Measurements from ENCODE around the gene ACTL6B.
"Not testable (repeated sequence)": the region's sequence is repeated elsewhere in the genome, so short reads cannot be mapped to it uniquely, and the experiment has no call there.

Gene ACTL6B

DNA sequence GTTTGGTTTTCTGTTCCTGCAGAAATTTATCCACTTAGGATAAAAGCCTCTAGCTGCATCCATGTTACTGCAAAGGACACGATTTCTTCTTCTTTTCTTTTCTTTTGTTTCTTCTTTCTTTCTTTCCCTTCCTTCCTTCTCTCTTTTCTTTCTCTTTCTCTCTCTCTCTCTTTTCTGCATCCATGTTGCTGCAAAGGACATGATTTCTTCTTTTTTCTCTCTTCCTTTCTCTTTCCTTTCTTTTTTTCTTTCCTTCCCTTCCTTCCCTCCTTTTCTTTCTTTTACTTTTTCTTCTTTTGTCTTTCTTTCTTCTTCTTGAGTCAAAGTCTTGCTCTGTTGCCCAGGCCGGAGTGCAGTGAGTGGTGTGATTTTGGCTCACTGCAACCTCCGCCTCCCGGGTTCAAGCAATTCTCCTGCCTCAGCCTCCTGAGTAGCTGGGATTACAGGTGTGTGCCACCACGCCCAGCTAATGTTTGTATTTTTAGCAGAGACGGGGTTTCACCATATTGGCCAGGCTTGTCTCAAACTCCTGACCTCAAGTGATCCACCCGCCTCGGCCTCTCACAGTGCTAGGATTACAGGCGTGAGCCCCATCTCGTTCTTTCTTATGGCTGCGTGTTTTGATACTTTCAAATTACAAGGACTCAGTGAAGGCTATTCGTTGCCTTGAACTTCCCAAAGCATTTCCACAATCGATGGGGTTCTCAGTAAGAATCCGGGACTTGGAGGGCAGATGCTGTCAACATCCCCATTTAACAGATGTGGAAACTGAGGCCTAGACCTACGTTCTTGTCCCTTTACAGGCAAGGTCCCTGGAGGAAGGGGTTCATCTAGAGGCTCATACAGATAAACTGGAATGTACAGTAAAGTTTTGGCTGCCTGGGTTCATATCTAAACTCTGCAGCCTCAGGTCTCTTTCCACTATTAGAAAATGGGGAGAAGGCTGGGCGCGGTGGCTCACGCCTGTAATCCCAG lies 15.4 kb upstream of the ACTL6B start:
- no peak for DNase-seq

DNA sequence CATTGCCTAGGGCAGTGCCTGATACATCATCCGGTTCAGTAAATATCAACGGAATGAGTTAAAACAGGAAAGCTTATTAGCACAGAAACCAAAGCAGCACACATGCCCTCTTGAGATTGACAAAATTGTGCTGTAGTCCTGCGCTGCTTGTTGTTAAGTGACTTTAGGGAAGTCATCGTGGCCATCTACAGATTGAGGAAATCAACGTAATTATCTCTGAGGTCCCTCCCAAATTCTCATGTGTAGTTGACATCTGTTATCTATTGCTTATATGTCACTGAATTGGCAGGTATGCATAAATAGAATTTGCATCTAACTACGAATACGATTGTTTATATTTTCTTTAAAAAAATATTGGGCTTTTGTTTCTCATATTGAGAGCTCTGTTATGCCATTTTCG lies 13.8 kb upstream of the ACTL6B start:
- no peak for DNase-seq

DNA sequence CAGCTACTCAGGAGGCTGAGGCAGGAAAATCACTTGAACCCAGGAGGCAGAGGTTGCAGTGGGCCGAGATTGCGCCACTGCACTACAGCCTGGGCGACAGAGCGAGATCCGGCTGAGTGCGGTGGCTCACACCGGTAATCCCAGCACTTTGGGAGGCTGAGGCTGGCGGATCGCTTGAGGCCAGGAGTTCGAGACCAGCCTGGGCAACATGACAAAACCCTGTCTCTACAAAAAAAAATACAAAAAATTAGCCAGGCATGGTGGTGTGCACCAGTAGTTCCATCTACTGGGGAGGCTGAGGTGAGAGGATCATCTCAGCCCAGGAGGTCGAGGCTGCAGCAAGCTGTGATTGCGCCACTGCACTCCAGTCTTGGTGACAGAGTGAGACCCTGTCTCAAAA lies 12.9 kb upstream of the ACTL6B start:
- not testable (repeated sequence) for DNase-seq

DNA sequence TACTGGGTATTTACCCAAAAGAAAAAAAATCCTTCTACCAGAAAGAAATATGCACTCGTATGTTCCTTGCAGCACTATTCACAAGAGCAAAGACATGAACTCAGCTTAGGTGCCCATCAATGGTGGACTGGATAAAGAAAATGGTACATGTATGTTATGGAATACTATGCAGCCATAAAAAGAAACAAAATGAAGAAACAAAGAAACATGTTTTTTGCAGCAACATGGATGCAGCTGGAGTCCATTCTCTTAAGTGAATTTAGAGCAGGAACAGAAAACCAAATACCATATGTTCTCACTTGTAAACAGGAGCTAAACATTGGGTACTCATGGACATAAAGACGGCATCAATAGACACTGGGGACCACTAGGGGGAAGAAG lies 11.8 kb upstream of the ACTL6B start:
- DNase-seq = no peak

DNA sequence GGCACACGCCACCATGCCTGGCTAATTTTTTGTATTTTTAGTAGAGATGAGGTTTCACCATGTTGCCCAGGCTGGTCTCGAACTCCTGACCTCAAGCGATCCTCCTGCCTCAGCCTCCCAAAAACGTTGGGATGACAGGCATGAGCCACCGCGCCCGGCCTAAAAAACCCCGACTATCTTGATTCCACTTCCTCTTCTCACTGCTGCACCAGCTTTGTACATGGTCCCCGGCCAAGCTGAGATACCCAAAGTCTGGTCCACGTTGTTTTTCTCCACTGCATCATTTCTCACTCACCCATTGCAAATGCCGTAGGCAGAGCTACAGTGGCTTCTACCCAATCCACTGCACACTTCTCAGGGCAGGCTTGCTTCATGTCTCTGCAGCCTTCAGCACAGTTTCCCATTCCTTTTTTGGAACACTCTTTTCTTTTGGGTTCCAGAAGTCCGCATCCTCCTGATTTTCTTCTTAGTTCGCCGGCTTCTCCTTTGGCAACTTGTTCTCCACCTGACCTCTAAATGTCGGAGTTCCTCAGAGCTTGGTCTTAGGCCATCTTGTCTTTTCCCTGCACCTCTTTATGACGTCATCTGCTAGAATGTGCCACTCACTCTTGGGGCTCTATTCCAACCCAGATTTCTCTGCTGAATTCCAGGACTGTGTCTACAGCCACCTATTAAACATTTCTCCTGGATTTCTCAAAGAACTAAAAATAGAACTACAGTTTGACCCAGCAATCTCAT lies 11.3 kb upstream of the ACTL6B start:
- DNase-seq = no peak

DNA sequence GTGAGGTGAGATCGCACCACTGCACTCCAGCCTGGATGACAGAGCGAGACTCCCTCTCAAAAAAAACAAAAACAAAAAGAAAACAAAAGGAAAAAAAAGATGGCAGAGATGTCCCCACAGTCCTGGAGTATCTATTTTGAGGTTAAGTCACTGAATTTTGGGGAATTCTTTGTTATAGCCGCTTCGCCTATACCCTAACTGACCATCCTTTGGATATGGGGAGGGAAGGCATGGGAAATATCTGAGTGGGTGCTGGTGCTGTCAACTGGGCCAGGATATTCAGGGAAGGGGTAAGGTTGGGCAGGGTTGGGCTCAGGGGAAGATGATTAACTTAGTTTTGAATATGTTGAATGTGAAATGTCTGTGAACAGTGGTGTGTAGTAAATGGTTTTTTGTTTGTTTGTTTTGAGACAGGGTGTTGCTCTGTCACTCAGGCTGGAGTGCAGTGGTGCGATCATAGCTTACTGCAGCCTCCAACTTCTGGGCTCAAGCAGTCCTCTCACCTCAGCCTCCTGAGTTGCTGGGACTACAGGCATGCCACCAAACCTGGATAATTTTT lies 9.0 kb upstream of the ACTL6B start:
- no peak for DNase-seq

DNA sequence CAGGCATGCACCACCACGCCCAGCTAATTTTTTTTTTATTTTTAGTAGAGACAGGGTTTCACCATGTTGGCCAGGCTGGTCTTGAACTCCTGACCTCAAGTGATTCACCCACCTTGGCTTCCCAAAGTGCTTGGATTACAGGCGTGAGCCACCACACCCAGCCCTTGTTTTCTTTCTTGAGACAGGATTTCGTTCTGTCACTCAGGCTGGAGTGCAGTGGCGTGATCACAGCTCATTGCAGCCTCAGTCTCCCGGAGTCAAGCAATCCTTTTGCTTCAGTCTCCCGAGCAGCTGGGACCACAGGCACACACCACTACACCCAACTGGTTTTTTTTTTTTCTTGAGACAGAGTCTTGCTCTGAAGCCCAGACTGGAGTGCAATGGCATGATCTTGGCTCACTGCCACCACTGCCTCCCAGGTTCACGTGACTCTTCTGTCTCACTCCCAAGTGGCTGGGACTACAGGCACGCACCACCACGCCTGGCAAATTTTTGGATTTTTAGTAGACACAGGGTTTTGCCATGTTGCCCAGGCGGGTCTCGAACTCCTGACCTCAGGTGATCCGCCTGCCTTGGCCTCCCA lies 6.0 kb upstream of the ACTL6B start:
- DNase-seq = peak; percentile 17

DNA sequence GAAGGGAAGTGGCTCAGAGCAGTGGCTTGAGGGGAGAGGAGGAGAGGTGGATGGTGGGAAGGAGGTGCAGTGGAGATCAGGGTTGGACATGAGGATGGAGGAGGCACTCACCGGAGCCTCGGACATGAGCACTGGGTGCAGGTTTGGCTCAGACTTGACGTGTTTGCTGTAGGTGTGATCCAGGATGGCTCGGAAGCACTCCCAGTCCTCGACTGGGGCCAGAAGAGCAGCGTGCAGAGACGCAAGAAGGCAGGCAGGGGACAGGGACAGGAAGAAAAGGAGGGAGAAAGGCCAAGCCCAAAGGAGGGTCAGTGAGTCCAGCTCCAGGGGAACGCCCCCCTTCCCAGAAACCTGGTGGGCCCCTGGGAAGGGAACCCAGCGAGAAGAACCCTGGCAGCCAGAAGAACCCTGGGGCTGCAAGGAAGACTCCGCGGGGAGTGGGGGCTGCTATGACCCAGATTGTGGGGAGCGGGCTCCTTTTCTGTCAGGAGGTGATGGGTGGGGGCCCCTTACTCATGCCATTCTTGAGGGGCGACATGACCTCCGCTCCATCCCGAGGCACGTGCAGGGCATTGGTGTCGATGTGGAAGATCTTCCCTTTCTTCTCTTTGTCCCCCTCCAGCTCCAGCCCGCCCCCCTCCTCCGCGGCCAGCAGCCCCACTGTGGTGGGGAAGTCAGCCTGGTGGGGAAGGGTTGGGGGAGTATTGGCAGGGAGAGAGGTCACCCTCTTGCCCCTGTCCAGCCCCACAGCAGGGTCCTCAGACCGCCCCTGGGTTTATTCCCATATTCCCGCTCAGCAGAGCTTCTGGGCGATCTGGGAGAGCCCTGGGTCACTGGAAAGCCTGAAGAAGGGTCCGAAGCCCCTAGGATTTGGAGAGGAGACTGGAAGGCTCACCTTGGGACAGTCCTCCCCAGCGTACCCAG lies 1.1 kb downstream of the ACTL6B start:
- DNase-seq = no peak

DNA sequence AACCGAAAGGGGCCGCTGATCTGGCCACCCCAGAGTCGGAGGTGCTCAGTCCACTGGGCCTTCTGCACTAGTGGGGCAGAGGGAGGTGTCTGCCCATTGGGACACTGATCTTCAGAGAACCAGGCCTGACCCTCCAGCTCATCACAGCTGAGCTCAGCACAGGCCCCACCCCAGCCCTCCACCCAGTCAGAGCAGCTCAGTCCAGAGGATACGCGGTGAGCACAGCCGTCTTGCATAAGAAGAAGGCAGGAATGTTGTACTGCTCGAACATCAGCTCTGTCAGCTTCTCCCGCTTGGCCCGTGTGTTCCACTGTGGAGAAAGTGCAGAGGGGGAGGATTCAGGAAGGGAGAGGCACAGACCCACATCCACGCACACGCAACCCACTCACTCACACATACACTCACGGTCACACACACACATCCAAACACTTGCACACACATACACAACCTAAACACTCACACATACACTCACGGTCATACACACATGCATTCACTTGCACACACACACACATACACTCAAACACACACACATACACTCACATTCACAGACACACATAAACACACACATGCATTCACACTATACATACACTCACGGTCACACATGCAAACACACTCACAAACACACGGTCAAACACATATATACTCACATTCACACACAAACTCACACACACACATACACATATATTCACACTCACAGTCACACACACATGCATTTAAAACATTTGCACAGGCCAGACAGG lies 6.3 kb downstream of the ACTL6B start:
- no peak for DNase-seq

DNA sequence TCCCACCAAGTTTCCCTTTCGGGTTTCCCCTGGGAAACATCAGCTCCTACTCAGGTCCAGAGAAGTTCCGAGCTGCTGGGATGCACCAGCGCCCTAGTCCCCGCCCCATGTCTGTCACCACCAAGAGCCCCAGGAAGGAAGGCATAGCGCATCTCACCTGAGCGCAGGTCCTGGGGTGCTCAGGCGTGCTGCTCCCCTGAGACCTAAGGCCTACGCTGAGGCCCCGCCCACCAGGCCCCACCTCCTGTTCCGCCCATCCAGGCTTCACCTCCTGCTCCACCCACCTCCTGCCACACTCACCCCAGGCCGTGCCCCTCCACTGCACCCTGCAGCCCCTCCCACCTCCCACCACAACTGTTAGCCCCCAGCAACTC lies 13.7 kb downstream of the ACTL6B start:
- no peak for DNase-seq

DNA sequence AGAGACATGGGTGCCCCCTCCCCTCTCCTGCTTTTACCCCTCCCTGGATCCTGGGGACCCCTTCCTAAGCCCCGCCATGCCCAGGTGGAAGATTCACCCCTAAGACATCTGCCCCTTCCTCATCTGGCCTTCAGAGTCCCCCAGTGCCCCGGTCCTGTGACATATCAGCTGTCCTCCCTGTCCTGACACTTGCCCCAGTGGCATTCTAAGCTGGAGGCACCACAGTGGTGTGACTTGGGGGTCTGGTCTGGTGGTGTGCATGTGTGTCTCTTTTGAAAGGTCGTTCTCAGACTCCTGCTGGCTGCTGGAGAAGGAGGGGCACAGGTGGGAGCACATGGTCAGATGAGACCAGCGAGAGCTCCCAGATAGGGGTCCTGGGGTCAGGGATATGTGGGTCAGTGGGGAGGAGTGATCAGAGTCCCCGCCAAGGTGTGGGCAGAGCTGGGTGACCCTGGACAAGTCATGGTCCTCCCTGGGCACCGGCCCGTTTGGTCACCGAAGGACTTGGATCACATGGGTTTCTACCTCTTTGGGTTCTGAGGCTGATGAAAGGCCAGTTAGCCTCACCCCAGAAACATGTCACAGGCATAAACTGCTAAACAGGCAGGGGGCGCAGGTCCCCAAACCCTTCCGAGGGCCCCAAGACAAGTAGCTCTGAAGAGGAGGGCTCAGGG lies 14.3 kb downstream of the ACTL6B start:
- no peak for DNase-seq

DNA sequence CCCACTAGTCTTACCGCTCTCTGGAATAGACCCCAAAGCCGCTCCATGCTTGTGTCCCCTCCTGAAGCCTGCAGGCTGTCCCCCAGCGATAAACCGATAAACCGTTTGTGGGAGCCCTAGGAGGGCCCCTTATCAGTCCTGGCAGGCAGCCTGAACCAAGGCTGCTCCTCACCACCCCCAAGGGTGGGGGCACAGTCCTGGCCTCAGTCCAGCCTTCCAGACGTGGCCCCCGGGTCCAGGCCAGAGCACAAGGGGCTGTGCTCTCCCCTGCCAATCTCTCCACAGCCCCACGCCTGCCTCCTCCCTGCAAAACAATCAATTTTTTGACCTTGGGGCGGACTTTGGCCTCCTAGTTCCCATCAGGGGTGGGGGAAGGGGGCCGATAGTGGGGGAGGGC lies 14.8 kb downstream of the ACTL6B start, which contains the start of gene TFR2:
Gene TFR2, minus strand, starts transcription at position 90 of the 397 bp plus-strand sequence. Its CDS starts 43 bp downstream, at position 47.
- DNase-seq = no peak

DNA sequence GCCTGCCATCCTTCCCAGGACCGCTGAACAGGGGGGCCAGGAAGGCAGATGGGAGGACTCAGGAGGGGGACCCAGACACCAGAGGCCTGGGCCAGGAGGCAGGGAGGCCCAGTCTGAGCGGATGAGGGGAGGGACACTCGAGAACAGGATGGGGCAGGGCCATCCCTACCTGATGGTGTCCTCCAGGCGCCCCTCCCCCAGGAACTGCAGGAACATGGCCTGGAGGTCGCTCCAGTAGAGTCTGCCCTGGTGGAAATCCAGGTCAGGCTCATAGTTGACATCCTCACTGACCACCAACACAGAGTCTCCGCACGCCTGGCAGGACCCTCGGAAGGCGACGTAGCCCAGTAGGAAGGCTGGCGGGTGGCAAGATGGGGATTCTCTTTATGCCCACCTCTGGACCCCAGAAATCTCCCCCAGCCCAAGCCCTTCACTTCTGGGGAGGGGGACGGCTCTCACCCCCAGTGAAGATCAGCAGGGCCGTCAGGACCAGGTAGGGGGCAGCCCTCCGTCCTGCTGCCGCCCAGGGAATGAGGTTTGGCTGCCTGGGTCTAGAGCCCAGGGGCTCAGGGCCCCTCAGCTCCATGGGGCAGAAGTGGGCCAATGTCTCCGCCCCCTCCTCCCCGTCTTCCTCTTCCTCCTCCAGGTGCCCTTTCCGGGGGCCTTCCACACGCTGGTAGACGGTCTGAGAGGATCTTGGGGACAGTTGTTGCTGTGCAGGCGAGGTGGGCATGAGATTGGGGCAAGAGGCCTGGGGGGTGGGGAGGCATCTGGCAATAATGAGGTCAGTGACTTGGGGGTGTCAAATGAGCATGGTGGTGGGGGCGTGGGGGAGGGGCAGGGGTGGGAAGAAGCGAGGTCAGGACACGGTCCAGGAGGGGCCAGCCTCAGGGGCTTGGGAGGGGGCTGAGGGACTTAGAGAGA lies 15.5 kb downstream of the ACTL6B start:
- DNase-seq = no peak

DNA sequence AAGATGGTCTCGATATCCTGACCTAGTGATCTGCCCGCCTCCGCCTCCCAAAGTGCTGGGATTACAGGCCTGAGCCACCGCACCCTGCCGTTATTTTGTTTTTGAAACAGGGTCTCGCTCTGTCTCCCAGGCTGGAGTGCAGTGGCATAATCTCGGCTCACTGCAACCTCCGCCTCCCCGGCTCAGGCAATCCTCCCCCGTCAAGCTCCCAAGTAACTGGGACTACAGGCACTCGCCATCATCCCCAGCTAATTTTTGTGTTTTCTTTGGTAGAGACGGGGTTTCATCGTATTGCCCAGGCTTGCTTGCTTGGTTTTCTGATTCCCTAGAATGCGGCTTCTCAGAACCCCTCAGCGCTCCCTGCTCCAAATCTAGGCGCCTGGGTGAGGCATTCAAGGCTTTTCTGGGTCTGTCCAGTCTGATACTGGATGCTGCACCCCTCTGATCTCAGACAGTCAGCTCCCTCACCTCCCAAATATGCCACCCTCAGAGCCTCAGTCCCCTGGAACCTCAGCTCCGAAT lies 16.2 kb downstream of the ACTL6B start:
- no peak for DNase-seq

DNA sequence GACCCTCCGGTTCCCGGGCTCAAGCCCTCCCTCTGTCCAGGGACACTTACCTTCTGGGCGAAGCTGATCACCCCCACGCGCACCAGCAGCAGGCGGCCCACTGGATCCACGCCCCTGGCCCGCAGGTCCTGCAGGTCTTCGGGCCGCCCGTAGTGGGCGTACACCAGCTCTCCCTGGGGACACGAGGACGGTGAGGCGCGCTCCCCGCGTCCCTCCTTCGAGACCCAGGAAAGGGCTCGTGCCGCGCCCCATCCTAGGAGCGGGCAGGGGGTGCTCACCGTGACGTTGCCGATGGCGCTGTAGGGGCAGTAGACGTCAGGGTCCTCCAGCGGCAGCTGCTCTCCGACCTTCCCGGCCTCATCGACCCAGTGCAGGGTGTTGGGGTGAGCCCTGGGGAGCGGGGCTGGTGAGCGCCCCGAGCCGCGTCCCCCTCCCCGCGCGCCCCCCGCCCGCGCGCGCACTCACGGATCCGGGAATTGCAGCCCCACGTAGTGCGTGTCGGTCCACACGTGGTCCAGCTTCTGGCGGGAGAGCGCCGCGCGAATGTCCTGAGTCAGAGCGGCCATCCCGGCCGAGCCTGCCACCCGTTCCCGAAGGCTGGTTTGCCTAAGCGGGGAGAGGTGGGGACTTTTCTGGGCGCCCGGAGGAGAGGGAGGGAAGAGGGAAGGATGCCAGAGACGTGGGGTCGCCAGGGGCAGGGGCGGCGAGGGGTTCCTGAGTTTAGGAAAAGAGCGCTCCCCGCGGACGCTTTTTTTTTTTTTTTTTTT lies 23.1 kb downstream of the ACTL6B start:
- DNase-seq = peak; percentile 42

DNA sequence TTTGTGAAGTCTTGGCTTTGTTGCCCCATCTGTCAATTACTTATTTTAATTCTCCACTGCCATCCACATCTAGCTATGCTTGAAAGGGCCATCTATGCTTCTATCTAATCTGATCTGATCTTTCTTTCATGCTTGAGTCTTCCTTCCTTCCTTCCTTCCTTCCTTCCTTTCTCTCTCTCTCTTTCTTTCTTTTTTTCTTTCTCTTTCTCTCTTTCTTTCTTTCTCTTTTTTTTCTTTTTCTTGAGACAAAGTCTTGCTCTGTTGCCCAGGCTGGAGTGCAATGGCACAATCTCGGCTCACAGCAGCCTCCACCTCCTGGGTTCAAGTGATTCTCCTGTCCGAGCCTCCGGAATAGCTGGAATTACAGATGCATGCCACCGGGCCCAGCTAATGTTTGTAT lies 26.2 kb downstream of the ACTL6B start:
- DNase-seq = no peak

DNA sequence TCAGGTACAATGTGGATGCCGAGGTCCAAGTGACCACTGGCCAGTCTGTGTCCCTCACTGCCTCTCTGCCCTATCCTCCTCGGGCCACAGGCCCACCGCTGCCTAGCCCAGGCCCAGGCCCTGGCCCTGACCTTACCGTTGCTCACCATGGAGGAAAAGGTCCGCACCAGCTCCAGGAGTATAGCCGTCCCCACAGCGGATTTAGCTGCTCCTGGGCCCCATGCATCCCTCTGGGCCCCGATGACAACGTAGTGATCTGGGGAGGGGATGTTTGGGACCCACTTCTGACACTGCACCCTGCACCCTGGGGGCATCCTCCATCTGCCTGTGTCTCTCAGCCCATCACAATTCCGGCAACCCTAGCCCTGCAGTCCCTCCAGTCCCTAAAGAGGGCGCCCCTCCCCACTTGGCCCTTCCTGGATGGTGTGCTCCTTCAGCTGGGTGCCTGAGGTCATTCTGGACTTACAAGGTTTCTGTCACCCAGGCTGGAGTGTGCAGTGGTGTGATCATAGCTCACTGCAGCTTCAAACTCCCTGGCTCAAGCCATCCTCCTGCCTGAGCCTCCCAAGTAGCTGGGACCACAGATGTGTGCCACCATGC lies 27.0 kb downstream of the ACTL6B start:
- DNase-seq = no peak

DNA sequence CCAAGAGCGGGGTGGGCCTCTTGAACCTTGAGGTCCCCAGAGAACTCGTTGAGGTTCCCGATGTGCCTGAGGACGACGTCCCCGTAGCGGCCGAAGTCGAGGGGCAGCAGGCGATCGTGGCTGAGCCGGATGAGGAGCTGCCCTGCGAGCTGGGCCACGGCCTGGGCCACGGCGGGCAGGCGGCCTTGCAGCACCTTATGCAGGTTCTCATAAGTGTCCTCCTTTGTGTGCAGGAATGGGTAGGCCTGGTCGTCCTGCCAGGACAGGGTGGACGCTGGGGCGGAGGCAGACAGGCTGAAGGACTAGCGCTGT lies 29.1 kb downstream of the ACTL6B start:
- DNase-seq = no peak
